GM10248 (cell line): ENCODE measurements around the gene MACROH2A2.

Experiments
- CTCF ChIA-PET: fragments of 300-600 bp; sonication (Branson Sonifier 250); formaldehyde crosslinking; extraction: SDS; loops from one replicate; lab custom pipeline; 2021; ENCODE audit warnings: antibody characterized with exemption; lab: Yijun Ruan, JAX
- POLR2A ChIA-PET: fragments of 350-650 bp; sonication (Branson Sonifier 250); formaldehyde crosslinking; extraction: SDS; loops from one replicate; lab custom pipeline; 2020; ENCODE audit warnings: antibody characterized with exemption; lab: Yijun Ruan, JAX
- DNase-seq: peaks from one replicate; pipeline ENCODE4 v3.0.0; 2012; ENCODE audit errors: extremely low spot score
- TF ChIP-seq, protein P1 (sequence below): IDR thresholded peaks from 2 replicates; pipeline ENCODE4 v1.5.1; 2012; ENCODE audit warnings: mild to moderate bottlenecking, low read depth; ENCODE audit errors: extremely low read depth, missing control alignments, control extremely low read depth

The MACROH2A2 gene

DNA sequence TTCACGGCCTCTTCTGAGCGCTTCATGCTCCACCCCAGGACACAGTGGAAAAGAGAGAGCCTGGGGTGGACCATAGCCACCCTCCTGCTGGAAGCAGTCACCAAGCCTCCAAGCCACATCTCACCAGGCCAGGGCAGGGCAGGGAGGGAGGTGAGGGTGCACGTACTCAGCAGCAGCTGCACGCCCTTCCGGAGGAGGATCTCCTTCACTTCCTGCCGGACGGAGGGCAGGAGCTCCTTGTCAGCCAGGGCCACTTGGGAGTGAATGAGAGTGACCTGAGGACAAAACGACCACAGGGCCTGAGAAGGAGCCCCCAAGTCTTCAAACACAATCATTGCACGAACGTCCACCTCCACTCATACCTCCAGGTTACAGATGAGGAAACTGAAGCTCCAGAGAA, 65.0 kb downstream of the MACROH2A2 start:
- CTCF ChIA-PET = interaction anchor here (1.0 to 7.1 kb wide), 11 partner anchors 9 to 247 kb away, joined by 3 to 100 read pairs (median 40); partner anchors contain the start of genes AIFM2 and TYSND1
- POLR2A ChIA-PET = interaction anchor here (1.2 kb wide), 1 partner anchor 29 kb away, joined by 7 read pairs; the partner anchor contains the start of gene TYSND1
- DNase-seq = no peak
- TF ChIP-seq, protein P1, sequence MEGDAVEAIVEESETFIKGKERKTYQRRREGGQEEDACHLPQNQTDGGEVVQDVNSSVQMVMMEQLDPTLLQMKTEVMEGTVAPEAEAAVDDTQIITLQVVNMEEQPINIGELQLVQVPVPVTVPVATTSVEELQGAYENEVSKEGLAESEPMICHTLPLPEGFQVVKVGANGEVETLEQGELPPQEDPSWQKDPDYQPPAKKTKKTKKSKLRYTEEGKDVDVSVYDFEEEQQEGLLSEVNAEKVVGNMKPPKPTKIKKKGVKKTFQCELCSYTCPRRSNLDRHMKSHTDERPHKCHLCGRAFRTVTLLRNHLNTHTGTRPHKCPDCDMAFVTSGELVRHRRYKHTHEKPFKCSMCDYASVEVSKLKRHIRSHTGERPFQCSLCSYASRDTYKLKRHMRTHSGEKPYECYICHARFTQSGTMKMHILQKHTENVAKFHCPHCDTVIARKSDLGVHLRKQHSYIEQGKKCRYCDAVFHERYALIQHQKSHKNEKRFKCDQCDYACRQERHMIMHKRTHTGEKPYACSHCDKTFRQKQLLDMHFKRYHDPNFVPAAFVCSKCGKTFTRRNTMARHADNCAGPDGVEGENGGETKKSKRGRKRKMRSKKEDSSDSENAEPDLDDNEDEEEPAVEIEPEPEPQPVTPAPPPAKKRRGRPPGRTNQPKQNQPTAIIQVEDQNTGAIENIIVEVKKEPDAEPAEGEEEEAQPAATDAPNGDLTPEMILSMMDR = no peak

DNA sequence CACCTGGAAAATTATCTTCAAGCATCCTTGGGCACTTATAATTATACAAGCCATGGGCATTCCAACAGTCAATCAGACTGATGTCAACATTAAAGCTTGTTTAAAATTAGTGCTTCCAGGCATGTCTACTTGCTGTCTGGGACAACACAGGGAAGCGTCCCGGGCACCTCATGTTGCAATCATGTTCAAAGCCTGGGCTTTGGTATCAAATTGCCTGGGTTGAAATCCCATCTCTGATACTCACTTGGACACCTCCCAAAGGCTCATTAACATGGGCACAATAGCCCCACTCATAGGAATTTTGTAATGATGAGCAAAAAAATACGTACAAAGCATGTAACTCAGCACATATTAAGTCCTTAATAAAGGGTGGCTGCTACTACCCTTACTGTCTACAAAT, 65.5 kb downstream of the MACROH2A2 start:
- CTCF ChIA-PET = interaction anchor here (0.9 to 7.1 kb wide), 8 partner anchors 9 to 246 kb away, joined by 3 to 100 read pairs (median 45); partner anchors contain the start of gene TYSND1
- no peak for DNase-seq
- POLR2A ChIA-PET = interaction anchor here (1.2 kb wide), 1 partner anchor 28 kb away, joined by 7 read pairs; the partner anchor contains the start of gene TYSND1
- TF ChIP-seq, protein P1 = no peak

DNA sequence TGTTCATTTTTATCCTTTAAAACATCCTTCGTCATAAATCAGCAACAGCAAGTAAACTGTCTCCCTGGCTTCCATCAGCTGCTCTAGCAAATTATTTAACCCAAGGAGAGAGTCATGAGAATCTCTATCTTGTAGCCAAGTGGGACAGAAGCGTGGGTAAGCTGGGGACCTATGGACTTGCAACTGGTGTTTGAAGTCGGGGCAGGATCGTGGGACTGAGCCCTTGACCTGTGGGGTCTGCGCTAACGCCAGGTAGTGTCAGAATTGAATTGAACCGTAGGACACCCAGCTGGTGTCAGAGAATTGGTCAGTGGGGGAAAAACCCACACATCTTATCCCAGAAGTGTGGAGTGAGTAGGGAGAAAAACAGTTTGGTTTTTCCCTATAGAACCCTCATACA, 66.6 kb downstream of the MACROH2A2 start:
- ChIA-PET POLR2A (no interaction called here), CTCF (interaction anchor here (0.9 to 7.1 kb wide), 6 partner anchors 8 to 245 kb away, joined by 3 to 100 read pairs (median 26); partner anchors contain the start of gene TYSND1)
- no peak for DNase-seq
- TF ChIP-seq, protein P1 = no peak

DNA sequence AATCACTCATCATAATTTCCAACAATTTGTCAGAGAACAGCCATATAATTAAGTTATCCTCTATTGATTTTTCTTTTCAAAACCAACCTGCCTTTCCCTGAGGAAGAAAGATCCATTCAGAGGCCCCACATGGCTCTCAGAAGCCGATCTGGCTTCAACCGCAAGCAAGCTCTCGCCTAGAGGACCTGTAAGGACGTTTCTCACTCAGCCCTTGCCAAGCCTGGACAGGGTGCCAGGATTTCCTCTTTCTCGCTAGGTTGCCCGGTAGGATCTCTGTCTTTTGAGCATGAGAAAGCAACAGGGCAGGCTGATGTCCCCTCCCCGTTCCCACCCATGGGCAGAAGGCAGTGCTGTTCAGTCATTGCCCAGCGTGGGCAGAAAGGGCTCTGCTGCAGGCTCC, 67.0 kb downstream of the MACROH2A2 start:
- POLR2A ChIA-PET = no interaction called here
- no peak for DNase-seq
- CTCF ChIA-PET = interaction anchor here (1.1 to 6.7 kb wide), 4 partner anchors 7 to 245 kb away, joined by 3 to 100 read pairs (median 26); partner anchors contain the start of gene TYSND1
- TF ChIP-seq, protein P1 = no peak

DNA sequence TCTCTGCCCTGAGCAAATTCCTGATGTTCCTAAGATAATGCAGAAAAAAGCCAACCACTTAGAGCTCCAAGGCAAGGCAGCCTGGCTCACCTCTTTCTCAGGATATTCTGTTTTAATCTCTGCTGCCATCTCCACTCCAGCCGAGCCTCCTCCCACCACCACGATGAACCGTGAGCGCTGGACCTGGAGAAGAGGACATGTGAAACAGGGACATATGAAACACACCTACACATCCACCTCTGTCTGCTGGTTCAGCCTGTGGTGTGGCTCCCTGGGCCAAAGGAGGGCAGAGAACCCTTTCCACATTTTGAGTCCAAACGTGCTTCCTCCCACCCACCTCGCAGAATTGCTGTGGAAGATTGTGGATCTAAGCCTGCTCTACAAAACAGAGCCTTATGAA, 67.8 kb downstream of the MACROH2A2 start:
- TF ChIP-seq, protein P1 = no peak
- no peak for DNase-seq
- ChIA-PET CTCF (interaction anchor here (1.1 to 6.7 kb wide), 3 partner anchors 12 to 244 kb away, joined by 3 to 50 read pairs (median 3); partner anchors contain the start of gene TYSND1), POLR2A (no interaction called here)

DNA sequence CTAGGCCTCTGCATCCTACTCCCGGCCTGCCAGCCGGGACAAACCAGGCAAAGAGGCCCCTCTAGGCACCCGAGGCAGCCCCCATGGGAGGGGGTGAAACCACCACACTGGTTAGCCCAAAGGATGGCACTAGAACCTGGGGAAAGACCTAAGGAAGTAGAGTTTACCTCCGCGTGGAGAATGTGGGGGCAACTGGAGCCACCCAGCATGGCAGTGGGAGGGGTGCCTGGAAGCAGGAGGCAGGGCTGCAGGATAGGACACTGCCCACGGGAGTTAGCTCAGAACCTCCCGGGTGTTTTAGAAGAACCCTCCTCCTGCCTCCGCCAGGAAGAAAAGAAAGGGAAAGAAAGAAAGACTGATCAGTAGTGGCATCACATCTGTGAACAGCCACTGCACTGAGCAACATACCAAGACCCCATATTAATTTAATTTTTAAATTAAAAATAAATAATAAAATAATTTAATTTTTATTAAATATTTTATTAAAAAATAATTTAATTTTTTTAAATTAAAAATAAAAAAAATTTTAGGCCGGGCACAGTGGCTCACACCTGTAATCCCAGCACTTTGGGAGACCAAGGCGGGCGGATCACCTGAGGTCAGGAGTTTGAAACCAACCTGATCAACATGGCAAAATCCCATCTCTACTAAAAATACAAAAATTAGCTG, 68.8 kb downstream of the MACROH2A2 start:
- no peak for DNase-seq
- ChIA-PET POLR2A (no interaction called here), CTCF (interaction anchor here (1.2 to 6.7 kb wide), 4 partner anchors 13 to 243 kb away, joined by 3 to 50 read pairs (median 10); partner anchors contain the start of gene TYSND1)

More for the DNA sequence above, 68.8 kb downstream of the MACROH2A2 start:
- TF ChIP-seq, protein P1 = no peak
